Measurements from ENCODE around the gene OPN3.

OPN3 gene

DNA sequence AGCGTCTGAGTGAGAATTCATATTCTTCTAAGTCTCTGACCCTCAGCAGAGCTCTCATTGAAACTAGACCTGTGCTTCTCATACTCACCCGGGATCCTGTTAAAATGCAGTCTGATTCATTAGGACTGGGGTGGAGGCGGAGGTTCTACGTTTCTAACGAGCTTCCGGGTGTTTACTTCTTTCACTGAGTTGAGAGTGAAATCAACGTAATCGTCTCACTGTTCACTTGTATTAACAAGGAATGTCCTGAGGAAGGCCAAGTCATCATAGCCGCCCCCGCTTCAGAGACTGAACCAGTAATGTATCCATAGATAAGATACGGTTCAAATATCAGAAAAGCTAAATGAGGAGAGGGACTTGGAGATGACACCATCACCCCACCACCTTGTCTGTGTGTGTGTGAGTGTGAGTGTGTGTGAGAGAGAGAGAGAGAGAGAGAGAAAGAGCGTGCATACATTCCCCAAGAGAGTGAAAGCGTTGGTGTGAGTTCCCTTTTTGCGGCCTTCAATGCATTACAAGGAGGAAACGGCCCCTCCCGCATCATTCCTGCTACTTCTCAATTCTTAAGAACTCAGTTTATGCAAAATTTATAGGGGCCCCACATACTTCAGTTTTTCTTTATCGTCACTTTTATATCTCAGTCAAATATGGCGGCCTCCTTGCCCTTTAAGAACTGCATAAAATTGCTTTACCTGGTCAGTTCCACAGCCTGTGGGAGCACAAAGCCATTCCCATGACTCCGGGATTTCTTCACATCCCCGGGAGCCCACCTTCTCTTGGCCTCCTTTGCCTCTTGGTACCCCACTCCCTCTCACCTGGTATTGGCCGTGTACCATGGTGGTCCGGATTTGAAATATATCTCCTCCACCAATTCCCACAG is 88.2 kb downstream of the OPN3 start:
- no peak for TF ChIP-seq CTCF (IDR thresholded peaks at IDR 0.05; ENCODE audit: low read depth, low read length)
- no peak for DNase-seq (ENCODE audit: extremely low read depth, low read depth)

- no peak for DNase-seq (ENCODE audit: extremely low read depth, low read depth)
- no peak for TF ChIP-seq CTCF (IDR thresholded peaks at IDR 0.05; ENCODE audit: low read depth, low read length)
Measured at GRCh38 chr1:241550318-241550717, 89.9 kb downstream of the OPN3 start.

DNA sequence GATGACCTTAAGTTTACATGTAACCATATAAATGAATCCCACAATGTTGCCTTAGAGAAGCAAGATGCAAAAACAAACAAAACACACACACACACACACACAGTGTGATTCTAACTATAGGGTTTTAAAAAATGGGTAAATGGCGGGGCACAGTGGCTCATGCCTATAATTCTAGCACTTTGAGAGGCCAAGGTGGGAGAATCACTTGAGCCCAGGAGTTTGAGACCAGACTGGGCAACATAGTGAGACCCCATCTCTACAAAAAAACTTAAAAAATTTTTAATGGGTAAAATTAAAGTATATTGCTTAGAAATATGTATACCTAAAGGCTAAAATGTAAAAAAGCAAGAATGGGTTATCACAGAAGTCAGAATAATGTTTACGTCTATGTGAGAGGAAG is 92.2 kb downstream of the OPN3 start:
- DNase-seq (ENCODE audit: extremely low read depth, low read depth): no peak
- TF ChIP-seq CTCF (IDR thresholded peaks at IDR 0.05; ENCODE audit: low read depth, low read length): no peak

All from AG09319 (cell line).